Measurements from ENCODE around the gene DRC7. TPM values are rescaled to one million over a fixed set of nuclear protein-coding genes. Genes with fewer than 3 reads are reported as not detected.

Gene DRC7
- total RNA-seq, 1 experiment from 2014 or later, result not detected

- no peaks in the 10 kb centered on the region for H3K9me3 ChIP-seq (ENCODE audit: control insufficient read depth, insufficient read depth, low read depth, low read length)
- ChIA-PET CTCF (interaction anchor here (0.6 kb wide), 1 partner anchor 372 kb away, joined by 6 read pairs; no protein-coding TSS in a partner anchor), POLR2A (no interaction called here)
- intact Hi-C loops (cut with micrococcal nuclease; ENCODE audit: unreplicated experiment) (no loop called here), in situ Hi-C loops (cut with HindIII; ENCODE audit: low pct_unique_long_range_greater_than_20kb, low sequenced_read_pairs) (no loop called here)
- H3K36me3 ChIP-seq (ENCODE audit: control insufficient read depth, insufficient read depth, low read length), result no peaks in the 10 kb centered on the region
- BruUV-seq (replicated peaks), result no TSS peak
- DNase-seq (ENCODE audit: low read depth, low spot score) (no peak), ATAC-seq (no peak)
- no peak overlapping the region for H3K4me3 ChIP-seq (ENCODE audit: low read depth in 2 of 2, low read length in 2 of 2)
- no peak for TF ChIP-seq SIN3A (IDR thresholded peaks at IDR 0.05; ENCODE audit: borderline replicate concordance, insufficient read depth, low read depth, low read length)
- H3K4me1 ChIP-seq (ENCODE audit: control insufficient read depth, insufficient read depth, low read length), result no peaks in the 10 kb centered on the region
- H3K27me3 ChIP-seq (ENCODE audit: control insufficient read depth, insufficient read depth, low read length), result no peaks in the 10 kb centered on the region
- H3K27ac ChIP-seq (ENCODE audit: low read length), result no peak overlapping the region
Observed at GRCh38 chr16:57693550-57693949, 1.1 kb upstream of the DRC7 start.

GRCh38 chr16:57694231-57694724, 328 bp upstream of the DRC7 start:
- Histone ChIP-seq H3K4me1 (ENCODE audit: control insufficient read depth, insufficient read depth, low read length) (no peaks in the 10 kb centered on the region), H3K36me3 (ENCODE audit: control insufficient read depth, insufficient read depth, low read length) (no peaks in the 10 kb centered on the region), H3K27me3 (ENCODE audit: control insufficient read depth, insufficient read depth, low read length) (no peaks in the 10 kb centered on the region), H3K27ac (ENCODE audit: low read length) (no peak overlapping the region), H3K4me3 (ENCODE audit: low read depth in 2 of 2, low read length in 2 of 2) (no peak overlapping the region; a peak in 1 of 4 replicates), H3K9me3 (ENCODE audit: control insufficient read depth, insufficient read depth, low read depth, low read length) (no peaks in the 10 kb centered on the region)
- TF ChIP-seq POLR2AphosphoS5 (IDR thresholded peaks at IDR 0.05; ENCODE audit: low read depth, low read length), result no peak
- TF ChIP-seq, protein P1, sequence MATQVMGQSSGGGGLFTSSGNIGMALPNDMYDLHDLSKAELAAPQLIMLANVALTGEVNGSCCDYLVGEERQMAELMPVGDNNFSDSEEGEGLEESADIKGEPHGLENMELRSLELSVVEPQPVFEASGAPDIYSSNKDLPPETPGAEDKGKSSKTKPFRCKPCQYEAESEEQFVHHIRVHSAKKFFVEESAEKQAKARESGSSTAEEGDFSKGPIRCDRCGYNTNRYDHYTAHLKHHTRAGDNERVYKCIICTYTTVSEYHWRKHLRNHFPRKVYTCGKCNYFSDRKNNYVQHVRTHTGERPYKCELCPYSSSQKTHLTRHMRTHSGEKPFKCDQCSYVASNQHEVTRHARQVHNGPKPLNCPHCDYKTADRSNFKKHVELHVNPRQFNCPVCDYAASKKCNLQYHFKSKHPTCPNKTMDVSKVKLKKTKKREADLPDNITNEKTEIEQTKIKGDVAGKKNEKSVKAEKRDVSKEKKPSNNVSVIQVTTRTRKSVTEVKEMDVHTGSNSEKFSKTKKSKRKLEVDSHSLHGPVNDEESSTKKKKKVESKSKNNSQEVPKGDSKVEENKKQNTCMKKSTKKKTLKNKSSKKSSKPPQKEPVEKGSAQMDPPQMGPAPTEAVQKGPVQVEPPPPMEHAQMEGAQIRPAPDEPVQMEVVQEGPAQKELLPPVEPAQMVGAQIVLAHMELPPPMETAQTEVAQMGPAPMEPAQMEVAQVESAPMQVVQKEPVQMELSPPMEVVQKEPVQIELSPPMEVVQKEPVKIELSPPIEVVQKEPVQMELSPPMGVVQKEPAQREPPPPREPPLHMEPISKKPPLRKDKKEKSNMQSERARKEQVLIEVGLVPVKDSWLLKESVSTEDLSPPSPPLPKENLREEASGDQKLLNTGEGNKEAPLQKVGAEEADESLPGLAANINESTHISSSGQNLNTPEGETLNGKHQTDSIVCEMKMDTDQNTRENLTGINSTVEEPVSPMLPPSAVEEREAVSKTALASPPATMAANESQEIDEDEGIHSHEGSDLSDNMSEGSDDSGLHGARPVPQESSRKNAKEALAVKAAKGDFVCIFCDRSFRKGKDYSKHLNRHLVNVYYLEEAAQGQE (IDR thresholded peaks at IDR 0.05; ENCODE audit: insufficient read depth in 1 of 2, low read depth in 2 of 2, low read length in 1 of 2), result no peak
- no peak for TF ChIP-seq TCF7L2 (IDR thresholded peaks at IDR 0.05; ENCODE audit: low read depth, low read length)
- DNase-seq (ENCODE audit: low read depth, low spot score) (no peak), ATAC-seq (no peak)
- intact Hi-C loops (cut with micrococcal nuclease; ENCODE audit: unreplicated experiment), result no loop called here
- POLR2A ChIA-PET, result no interaction called here
- CTCF ChIA-PET, result interaction anchor here (0.7 kb wide), 1 partner anchor 42 kb away, joined by 4 read pairs; no protein-coding TSS in a partner anchor
- in situ Hi-C loops (cut with HindIII; ENCODE audit: low pct_unique_long_range_greater_than_20kb, low sequenced_read_pairs), result no loop called here
- BruUV-seq (replicated peaks), result no TSS peak

- H3K9me3 ChIP-seq (ENCODE audit: control insufficient read depth, insufficient read depth, low read depth, low read length), result no peaks in the 10 kb centered on the region
- TF ChIP-seq CTCF (IDR thresholded peaks at IDR 0.05) (no peak), SIN3A (IDR thresholded peaks at IDR 0.05; ENCODE audit: borderline replicate concordance, insufficient read depth, low read depth, low read length) (no peak), TCF7L2 (IDR thresholded peaks at IDR 0.05; ENCODE audit: low read depth, low read length) (no peak), POLR2AphosphoS5 (IDR thresholded peaks at IDR 0.05; ENCODE audit: low read depth, low read length) (no peak)
- TF ChIP-seq, protein P1 (IDR thresholded peaks at IDR 0.05; ENCODE audit: insufficient read depth in 1 of 2, low read depth in 2 of 2, low read length in 1 of 2), result no peak
- in situ Hi-C loops (cut with HindIII; ENCODE audit: low pct_unique_long_range_greater_than_20kb, low sequenced_read_pairs), result no loop called here
- intact Hi-C loops (cut with micrococcal nuclease; ENCODE audit: unreplicated experiment), result no loop called here
- no peaks in the 10 kb centered on the region for H3K36me3 ChIP-seq (ENCODE audit: control insufficient read depth, insufficient read depth, low read length)
- ChIA-PET POLR2A (no interaction called here), CTCF (no interaction called here)
- ATAC-seq (no peak), DNase-seq (ENCODE audit: low read depth, low spot score) (no peak)
- H3K27me3 ChIP-seq (ENCODE audit: control insufficient read depth, insufficient read depth, low read length), result no peaks in the 10 kb centered on the region
- no peak overlapping the region for H3K4me3 ChIP-seq (ENCODE audit: low read depth in 2 of 2, low read length in 2 of 2)
- H3K27ac ChIP-seq (ENCODE audit: low read length), result no peak overlapping the region
- no TSS peak for BruUV-seq (replicated peaks)
- H3K4me1 ChIP-seq (ENCODE audit: control insufficient read depth, insufficient read depth, low read length), result no peaks in the 10 kb centered on the region
Observed at GRCh38 chr16:57695680-57696069, 1.1 kb downstream of the DRC7 start.
